Body of pancreas (tissue), 4 donors: Measurements from ENCODE around the gene DTNBP1. TPM values are rescaled to one million over a fixed set of nuclear protein-coding genes. Genes with fewer than 3 reads are reported as not detected.

Source experiments
- ATAC-seq: fragments of 150-250 bp; one replicate; pipeline ENCODE4 v1.9.1; 2016
- DNase-seq, 4 donors: peaks; one replicate each; pipeline ENCODE4 v3.0.0-alpha.2; 2019
- H3K27ac ChIP-seq, 4 donors: fragments of 200-600 bp; sonication (generic); 1 replicate in 3 of 4; 2 replicates in 1 of 4; pipeline versions ENCODE4 v1.5.1 to v1.6.1; 2016 to 2019; ENCODE audit warnings: mild to moderate bottlenecking in 1 of 4, mixed read lengths in 1 of 4, moderate library complexity in 1 of 4
- H3K27me3 ChIP-seq, 2 donors: fragments of 200-600 bp; sonication (generic); one replicate each; pipeline ENCODE4 v1.6.0; 2016; ENCODE audit warnings: mild to moderate bottlenecking in 1 of 2
- H3K36me3 ChIP-seq, 2 donors: fragments of 200-600 bp; sonication (generic); replicated peaks in 1 of 2; 2 replicates each; pipeline ENCODE4 v1.5.1; 2016; ENCODE audit warnings: low read depth in 2 of 2; ENCODE audit not compliant: insufficient read depth in 1 of 2
- H3K4me1 ChIP-seq: fragments of 200-600 bp; sonication (generic); one replicate; pipeline ENCODE4 v1.6.0; 2016
- H3K4me3 ChIP-seq, 2 donors: fragments of 200-600 bp; sonication (generic); 1 replicate in 1 of 2; 2 replicates in 1 of 2; pipeline ENCODE4 v1.5.1; 2016 to 2019
- H3K9me3 ChIP-seq, 3 donors: fragments of 200-600 bp; sonication (generic); 1 replicate in 2 of 3; 2 replicates in 1 of 3; pipeline ENCODE4 v1.5.1; 2016
- CTCF ChIP-seq, 7 experiments: fragments of 450-650 bp in 4 of 7; fragments of 200-600 bp in 3 of 7; sonication (generic) in 3 of 7; IDR thresholded peaks; one replicate each; pipeline ENCODE4 v1.5.1; 2016 to 2019; ENCODE audit warnings: antibody characterized with exemption in 7 of 7
- POLR2A ChIP-seq, 3 donors: fragments of 450-650 bp; IDR thresholded peaks; one replicate each; pipeline ENCODE4 v1.6.1; 2016; ENCODE audit warnings: antibody characterized with exemption in 3 of 3, mild to moderate bottlenecking in 2 of 3
- WGBS, 2 donors: methylation state at CpG; one replicate each; pipeline ENCODE4 v1.1.5; 2017; 5-methylcytosine and 5-hydroxymethylcytosine counted together
- intact Hi-C: fragments of 100-400 bp; cut with DNase I; formaldehyde crosslinking; loops from one replicate; pipeline ENCODE4 v1.15.1; 2023
- total RNA-seq, 2 donors: library from RNA; depleted of rRNA; stranded (reverse); fragments of >200 nt; gene quantifications; one replicate each; pipeline ENCODE4 v1.1.0, GENCODE V29; 2016

DTNBP1 gene
- total RNA-seq, 2 donors from 2014 or later = 3.3 to 5.2 TPM

- WGBS, 2 donors = 92 to 96% methylated on average over 5 of the region's 5 CpGs
- no peak overlapping the region for H3K27ac ChIP-seq
- intact Hi-C loops = no loop called here
- no peaks in the 10 kb centered on the region for H3K9me3 ChIP-seq
- ATAC-seq (no peak), DNase-seq (no peak)
- H3K36me3 ChIP-seq = no peaks in the 10 kb centered on the region
- no peaks in the 10 kb centered on the region for H3K4me1 ChIP-seq
- no peak for TF ChIP-seq CTCF (IDR thresholded peaks at IDR 0.05)
- TF ChIP-seq POLR2A (IDR thresholded peaks at IDR 0.05) = no peak
- H3K4me3 ChIP-seq = no peak overlapping the region
- no peaks in the 10 kb centered on the region for H3K27me3 ChIP-seq
Measured at GRCh38 chr6:15572296-15573016, 90.4 kb downstream of the DTNBP1 start.

GRCh38 chr6:15570171-15570570 is 92.7 kb downstream of the DTNBP1 start:
- no peaks in the 10 kb centered on the region for H3K4me1 ChIP-seq
- TF ChIP-seq POLR2A (IDR thresholded peaks at IDR 0.05) = no peak
- TF ChIP-seq CTCF (IDR thresholded peaks at IDR 0.05) = no peak
- no peak for ATAC-seq
- intact Hi-C loops = no loop called here
- WGBS, 2 donors = 95 to 96% methylated on average over 2 of the region's 2 CpGs
- no peak for DNase-seq
- no peaks in the 10 kb centered on the region for H3K27me3 ChIP-seq
- H3K36me3 ChIP-seq = no peaks in the 10 kb centered on the region
- no peaks in the 10 kb centered on the region for H3K9me3 ChIP-seq
- H3K27ac ChIP-seq = no peak overlapping the region
- H3K4me3 ChIP-seq = no peak overlapping the region

- H3K9me3 ChIP-seq = no peaks in the 10 kb centered on the region
- H3K36me3 ChIP-seq = no peaks in the 10 kb centered on the region
- H3K4me1 ChIP-seq = no peaks in the 10 kb centered on the region
- ATAC-seq = no peak
- no peak for DNase-seq
- no peak overlapping the region for H3K4me3 ChIP-seq
- TF ChIP-seq POLR2A (IDR thresholded peaks at IDR 0.05) = no peak
- no peak for TF ChIP-seq CTCF (IDR thresholded peaks at IDR 0.05)
- H3K27me3 ChIP-seq = no peaks in the 10 kb centered on the region
- H3K27ac ChIP-seq = no peak overlapping the region
- 67 to 74% methylated on average over 17 of the region's 17 CpGs for WGBS, 2 donors
- intact Hi-C loops = no loop called here
Measured at GRCh38 chr6:15569035-15569995, 93.5 kb downstream of the DTNBP1 start.

- Histone ChIP-seq H3K4me1 (no peaks in the 10 kb centered on the region), H3K36me3 (no peaks in the 10 kb centered on the region), H3K27ac (no peak overlapping the region), H3K9me3 (no peaks in the 10 kb centered on the region), H3K27me3 (no peaks in the 10 kb centered on the region), H3K4me3 (no peak overlapping the region)
- ATAC-seq (no peak), DNase-seq (no peak)
- intact Hi-C loops = no loop called here
- no peak for TF ChIP-seq POLR2A (IDR thresholded peaks at IDR 0.05)
- TF ChIP-seq CTCF (IDR thresholded peaks at IDR 0.05) = no peak
- WGBS, 2 donors = 67 to 87% methylated on average over 1 of the region's 1 CpG
Measured at GRCh38 chr6:15562977-15563376, 99.9 kb downstream of the DTNBP1 start.
